K562 (cell line): Measurements from ENCODE around the gene SLC26A3.

Experiments used
- CBFB ChIP-seq: sonication (generic); formaldehyde crosslinking; IDR thresholded peaks from 2 replicates; pipeline ENCODE4 v1.4.0; 2020; ENCODE audit warnings: mild to moderate bottlenecking, missing genetic modification reagents
- CBX2 ChIP-seq: fragments of 200-600 bp; sonication (generic); IDR thresholded peaks from one replicate; pipeline ENCODE4 v1.6.1; 2012; ENCODE audit warnings: mild to moderate bottlenecking, low read length, inconsistent platforms; ENCODE audit not compliant: insufficient read depth, poor library complexity, severe bottlenecking
- CBX5 ChIP-seq: IDR thresholded peaks from 2 replicates; pipeline ENCODE4 v1.6.1; 2014; ENCODE audit warnings: low read depth, borderline replicate concordance
- CTCF ChIP-seq, 3 experiments: IDR thresholded peaks in 2 of 3; conservative IDR thresholded peaks in 1 of 3; 2 replicates each; pipeline ENCODE4 v1.5.1; 2011 to 2012; ENCODE audit warnings: low read length in 3 of 3, mild to moderate bottlenecking in 3 of 3, control low read depth in 2 of 3, improper control_type of control experiment in 1 of 3, inconsistent platforms in 1 of 3, low read depth in 1 of 3, mixed read lengths in 1 of 3, moderate library complexity in 1 of 3; ENCODE audit not compliant: insufficient read depth in 2 of 3
- EHMT2 ChIP-seq: fragments of 450-650 bp; IDR thresholded peaks from 2 replicates; pipeline ENCODE4 v1.6.1; 2018; ENCODE audit warnings: antibody characterized with exemption
- EZH2 ChIP-seq: IDR thresholded peaks from 2 replicates; pipeline ENCODE4 v1.6.1; 2012; ENCODE audit warnings: low read depth, mild to moderate bottlenecking, inconsistent platforms, low read length, borderline replicate concordance
- KDM1A ChIP-seq, 2 experiments: fragments of 450-650 bp; IDR thresholded peaks; 2 replicates each; pipeline ENCODE4 v1.6.1; 2016; ENCODE audit warnings: mild to moderate bottlenecking in 2 of 2
- KLF6 ChIP-seq: fragments of 250-450 bp; sonication (Bioruptor Pico); IDR thresholded peaks from 2 replicates; pipeline ENCODE4 v1.4.0; 2020; ENCODE audit warnings: mild to moderate bottlenecking, moderate library complexity, borderline replicate concordance
- L3MBTL2 ChIP-seq: fragments of 450-650 bp; IDR thresholded peaks from 2 replicates; pipeline ENCODE4 v1.6.1; 2016; ENCODE audit warnings: mild to moderate bottlenecking, moderate library complexity
- SMAD2 ChIP-seq: fragments of 150-350 bp; IDR thresholded peaks from 2 replicates; pipeline ENCODE4 v1.6.1; 2014; ENCODE audit warnings: low read depth, mild to moderate bottlenecking, low read length
- SRSF1 ChIP-seq: fragments of 200-400 bp; formaldehyde crosslinking; IDR thresholded peaks from 2 replicates; pipeline ENCODE4 v1.6.1; 2017; ENCODE audit warnings: mild to moderate bottlenecking, low read depth, low read length, moderate library complexity
- TF ChIP-seq, protein P1 (sequence below): sonication (generic); formaldehyde crosslinking; IDR thresholded peaks from 2 replicates; pipeline ENCODE4 v1.5.0; 2020; ENCODE audit warnings: missing genetic modification reagents
- TF ChIP-seq, protein P2 (sequence below): fragments of 450-650 bp; IDR thresholded peaks from 2 replicates; pipeline ENCODE4 v1.6.1; 2017; ENCODE audit warnings: antibody characterized with exemption

DNA sequence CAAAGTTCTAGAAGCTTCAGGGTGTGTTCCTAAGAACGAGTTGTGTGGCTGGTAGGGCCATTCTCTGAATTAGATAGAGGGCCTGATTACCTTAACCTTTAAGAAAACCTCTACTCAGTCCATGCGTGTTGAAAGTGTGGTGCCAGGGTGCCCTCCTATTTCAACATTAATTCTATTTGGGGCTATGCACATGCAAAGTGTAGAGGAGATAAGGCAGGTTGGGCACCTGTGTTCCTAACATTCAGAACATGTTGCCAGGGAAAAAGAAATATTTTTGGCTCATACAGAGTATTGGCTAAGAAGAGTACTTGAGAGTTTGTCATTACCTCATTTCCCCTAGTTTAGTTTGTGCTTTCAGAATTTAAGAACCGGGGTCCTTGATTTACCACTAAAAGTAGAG is 20.6 kb downstream of the SLC26A3 start:
- no peak for TF ChIP-seq EHMT2
- no peak for TF ChIP-seq KLF6 (CRISPR knock-in tag)
- TF ChIP-seq, protein P1, sequence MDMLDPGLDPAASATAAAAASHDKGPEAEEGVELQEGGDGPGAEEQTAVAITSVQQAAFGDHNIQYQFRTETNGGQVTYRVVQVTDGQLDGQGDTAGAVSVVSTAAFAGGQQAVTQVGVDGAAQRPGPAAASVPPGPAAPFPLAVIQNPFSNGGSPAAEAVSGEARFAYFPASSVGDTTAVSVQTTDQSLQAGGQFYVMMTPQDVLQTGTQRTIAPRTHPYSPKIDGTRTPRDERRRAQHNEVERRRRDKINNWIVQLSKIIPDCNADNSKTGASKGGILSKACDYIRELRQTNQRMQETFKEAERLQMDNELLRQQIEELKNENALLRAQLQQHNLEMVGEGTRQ = no peak
- no peak for TF ChIP-seq CTCF (IDR thresholded peaks at IDR 0.05 in 2 of 3, conservative IDR thresholded peaks at IDR 0.05 in 1 of 3; ENCODE audit: insufficient read depth in 2 of 3, low read depth in 1 of 3, low read length in 3 of 3)
- TF ChIP-seq CBFB (CRISPR knock-in tag) = no peak
- TF ChIP-seq, protein P2, sequence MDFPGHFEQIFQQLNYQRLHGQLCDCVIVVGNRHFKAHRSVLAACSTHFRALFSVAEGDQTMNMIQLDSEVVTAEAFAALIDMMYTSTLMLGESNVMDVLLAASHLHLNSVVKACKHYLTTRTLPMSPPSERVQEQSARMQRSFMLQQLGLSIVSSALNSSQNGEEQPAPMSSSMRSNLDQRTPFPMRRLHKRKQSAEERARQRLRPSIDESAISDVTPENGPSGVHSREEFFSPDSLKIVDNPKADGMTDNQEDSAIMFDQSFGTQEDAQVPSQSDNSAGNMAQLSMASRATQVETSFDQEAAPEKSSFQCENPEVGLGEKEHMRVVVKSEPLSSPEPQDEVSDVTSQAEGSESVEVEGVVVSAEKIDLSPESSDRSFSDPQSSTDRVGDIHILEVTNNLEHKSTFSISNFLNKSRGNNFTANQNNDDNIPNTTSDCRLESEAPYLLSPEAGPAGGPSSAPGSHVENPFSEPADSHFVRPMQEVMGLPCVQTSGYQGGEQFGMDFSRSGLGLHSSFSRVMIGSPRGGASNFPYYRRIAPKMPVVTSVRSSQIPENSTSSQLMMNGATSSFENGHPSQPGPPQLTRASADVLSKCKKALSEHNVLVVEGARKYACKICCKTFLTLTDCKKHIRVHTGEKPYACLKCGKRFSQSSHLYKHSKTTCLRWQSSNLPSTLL = no peak
- TF ChIP-seq CBX5 = no peak
- no peak for TF ChIP-seq EZH2
- no peak for TF ChIP-seq SMAD2
- TF ChIP-seq L3MBTL2 = no peak
- no peak for TF ChIP-seq KDM1A (IDR thresholded peaks at IDR 0.05)
- TF ChIP-seq SRSF1 = no peak
- TF ChIP-seq CBX2 = no peak
